Cardiac fibroblast (primary cell): ENCODE data around the gene GABRR3.

Source experiments
- DNase-seq, 2 donors: peaks; one replicate each; pipeline versions ENCODE4 v3.0.0 to v3.0.0-alpha.2; 2010; ENCODE audit warnings: low read depth in 2 of 2
- H3K4me3 ChIP-seq, 2 donors: replicated peaks in 1 of 2; 1 replicate in 1 of 2; 2 replicates in 1 of 2; pipeline ENCODE4 v1.5.1; 2011; ENCODE audit warnings: low read depth in 2 of 2, low read length in 2 of 2, mild to moderate bottlenecking in 2 of 2, moderate library complexity in 1 of 2
- TF ChIP-seq, protein P1 (sequence below): IDR thresholded peaks from one replicate; pipeline ENCODE4 v1.5.1; 2011; ENCODE audit warnings: low read depth, mild to moderate bottlenecking, low read length, inconsistent platforms

Gene GABRR3

GRCh38 chr3:97971679-97972567, 63.2 kb downstream of the GABRR3 start, which contains the start of gene RIOX2:
Gene RIOX2 (minus strand): TSS chr3:97972431. CDS start chr3:97967593, 4,838 bp downstream.
- DNase-seq: peak; percentile 69 to 78

DNA sequence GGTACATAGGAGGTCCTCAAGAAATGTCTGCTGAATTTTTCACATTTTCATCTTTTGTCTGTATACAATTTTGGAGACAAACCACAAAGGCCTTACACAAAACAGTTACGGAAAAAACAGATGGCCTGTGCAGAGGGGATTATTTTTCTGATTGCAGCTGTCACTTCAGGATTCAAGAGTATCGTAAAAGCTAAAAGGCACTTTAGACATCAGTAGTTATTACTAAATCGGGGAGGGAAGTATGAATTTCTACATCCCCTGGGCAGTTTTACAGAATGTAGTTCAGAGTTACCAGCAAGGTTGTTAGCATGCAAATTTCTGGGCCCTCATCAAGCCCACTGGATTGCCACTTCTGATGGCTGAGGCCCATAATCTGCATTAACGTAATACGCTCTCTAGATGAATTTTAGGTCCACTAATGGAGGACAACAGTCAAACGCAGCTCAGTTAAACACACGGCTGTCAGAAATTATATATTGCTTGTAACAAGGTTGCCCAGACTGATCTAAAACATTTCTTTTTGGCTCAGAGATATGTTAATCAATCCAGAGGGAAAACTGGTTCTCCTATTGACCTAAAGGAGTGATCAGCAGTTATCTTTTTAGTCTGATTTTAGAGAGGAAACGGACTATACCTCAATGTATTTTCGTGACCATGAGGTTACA, 64.0 kb downstream of the GABRR3 start:
- DNase-seq: no peak
- TF ChIP-seq, protein P1, sequence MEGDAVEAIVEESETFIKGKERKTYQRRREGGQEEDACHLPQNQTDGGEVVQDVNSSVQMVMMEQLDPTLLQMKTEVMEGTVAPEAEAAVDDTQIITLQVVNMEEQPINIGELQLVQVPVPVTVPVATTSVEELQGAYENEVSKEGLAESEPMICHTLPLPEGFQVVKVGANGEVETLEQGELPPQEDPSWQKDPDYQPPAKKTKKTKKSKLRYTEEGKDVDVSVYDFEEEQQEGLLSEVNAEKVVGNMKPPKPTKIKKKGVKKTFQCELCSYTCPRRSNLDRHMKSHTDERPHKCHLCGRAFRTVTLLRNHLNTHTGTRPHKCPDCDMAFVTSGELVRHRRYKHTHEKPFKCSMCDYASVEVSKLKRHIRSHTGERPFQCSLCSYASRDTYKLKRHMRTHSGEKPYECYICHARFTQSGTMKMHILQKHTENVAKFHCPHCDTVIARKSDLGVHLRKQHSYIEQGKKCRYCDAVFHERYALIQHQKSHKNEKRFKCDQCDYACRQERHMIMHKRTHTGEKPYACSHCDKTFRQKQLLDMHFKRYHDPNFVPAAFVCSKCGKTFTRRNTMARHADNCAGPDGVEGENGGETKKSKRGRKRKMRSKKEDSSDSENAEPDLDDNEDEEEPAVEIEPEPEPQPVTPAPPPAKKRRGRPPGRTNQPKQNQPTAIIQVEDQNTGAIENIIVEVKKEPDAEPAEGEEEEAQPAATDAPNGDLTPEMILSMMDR: no peak
- H3K4me3 ChIP-seq: peak overlapping the region; percentile 63 to 74

More at GRCh38 chr3:97971679-97972567, 63.2 kb downstream of the GABRR3 start, which contains the start of gene RIOX2:
- peak within 1 kb of the TSS; percentile 63 to 74 for H3K4me3 ChIP-seq
- TF ChIP-seq, protein P1: no peak

GRCh38 chr3:97970156-97970555, 65.0 kb downstream of the GABRR3 start:
- no peak overlapping the region for H3K4me3 ChIP-seq
- DNase-seq: no peak
- TF ChIP-seq, protein P1: no peak

DNA sequence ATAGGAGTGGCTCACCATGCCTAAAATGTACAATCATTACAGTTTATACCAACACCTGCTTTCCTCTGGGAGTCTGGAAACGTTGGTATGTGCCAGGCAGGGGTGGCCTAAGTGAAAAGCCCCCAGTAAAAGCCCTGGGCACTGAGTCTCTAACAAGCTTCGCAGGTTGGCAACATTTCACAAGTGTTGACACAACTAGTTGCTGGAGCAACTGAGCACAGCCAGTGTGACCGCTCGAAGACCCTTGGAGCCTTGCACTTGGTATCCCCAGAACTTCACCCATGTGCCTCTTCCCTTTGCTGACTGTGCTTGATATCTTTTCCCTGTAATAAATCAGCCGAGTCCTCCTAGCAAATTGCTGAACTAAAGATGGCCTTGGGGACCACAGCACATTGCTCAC, 65.6 kb downstream of the GABRR3 start:
- DNase-seq: no peak
- TF ChIP-seq, protein P1: no peak
- H3K4me3 ChIP-seq: no peak overlapping the region

GRCh38 chr3:97968376-97968775, 66.7 kb downstream of the GABRR3 start:
- no peak for DNase-seq
- TF ChIP-seq, protein P1: no peak
- H3K4me3 ChIP-seq: no peak overlapping the region

DNA sequence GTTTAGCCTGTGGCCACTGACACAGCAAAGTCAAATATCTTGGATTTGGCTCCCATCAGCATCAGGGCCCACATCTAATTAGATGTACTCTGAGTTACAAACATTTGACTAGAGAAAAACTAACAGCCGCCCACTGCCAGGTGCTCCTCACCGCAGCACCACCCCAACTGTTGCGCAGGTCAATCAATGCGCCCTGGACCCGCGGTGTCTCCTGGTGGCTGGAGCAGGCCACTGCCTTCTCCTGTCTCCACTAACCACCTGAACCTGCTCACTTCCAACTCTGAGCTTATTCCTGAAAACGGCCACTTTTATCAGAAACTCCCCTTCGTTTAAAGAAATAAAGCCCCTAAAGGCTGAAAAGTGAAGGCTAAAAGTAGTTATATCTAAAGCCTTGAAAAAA, 67.1 kb downstream of the GABRR3 start:
- no peak overlapping the region for H3K4me3 ChIP-seq
- TF ChIP-seq, protein P1: peak; percentile 8
- no peak for DNase-seq
